SU-DHL-6 (cell line): ENCODE results near the gene DLX5.

ENCODE experiments used
- EZH2phosphoT487 ChIP-seq: fragments of 200-600 bp; sonication (generic), shearing (Covaris generic); conservative IDR thresholded peaks from 2 replicates; pipeline ENCODE4 v1.6.1; 2018; ENCODE audit warnings: mild to moderate bottlenecking, antibody characterized with exemption, low read length, moderate library complexity, mixed read lengths
- TF ChIP-seq, protein P1 (sequence below): fragments of 200-600 bp; sonication (generic); IDR thresholded peaks from one replicate; pipeline ENCODE4 v1.5.1; 2017; ENCODE audit warnings: antibody characterized with exemption, mild to moderate bottlenecking, low read length, moderate library complexity; ENCODE audit not compliant: insufficient read depth, poor library complexity, severe bottlenecking

DNA sequence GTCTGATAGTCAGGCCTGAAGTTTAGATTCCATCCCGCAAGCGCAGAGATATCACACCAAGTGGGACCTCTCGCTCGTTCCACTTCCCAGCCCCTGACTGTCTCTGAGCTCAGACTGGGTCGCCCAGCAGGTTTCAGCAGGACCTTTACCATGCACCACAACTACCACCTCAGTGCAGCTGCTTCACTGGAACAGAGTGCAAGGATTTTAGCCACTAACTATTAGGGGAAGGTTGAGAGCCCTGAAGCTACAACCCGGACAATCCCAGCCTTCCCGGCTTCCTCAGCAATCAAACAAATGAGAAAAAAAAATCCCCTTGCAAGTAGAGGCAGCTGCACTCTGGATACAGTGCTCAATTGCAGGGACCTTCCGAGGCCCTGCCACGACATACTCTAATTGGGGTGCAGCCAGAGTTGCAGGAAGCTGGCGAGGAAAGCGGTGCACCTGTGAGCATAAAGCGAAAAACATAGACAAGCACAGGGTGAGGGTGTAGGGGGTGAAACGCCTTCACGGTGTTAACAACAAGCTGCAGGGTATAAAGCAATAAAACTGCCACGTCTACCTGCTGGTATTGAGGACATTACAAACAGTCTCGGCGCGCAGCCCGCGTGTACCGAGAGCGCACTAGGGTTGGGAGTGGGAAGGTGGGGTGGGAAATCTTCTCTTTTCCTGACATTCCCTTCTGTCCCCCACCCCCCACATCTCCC is 21.9 kb downstream of the DLX5 start:
- TF ChIP-seq, protein P1, sequence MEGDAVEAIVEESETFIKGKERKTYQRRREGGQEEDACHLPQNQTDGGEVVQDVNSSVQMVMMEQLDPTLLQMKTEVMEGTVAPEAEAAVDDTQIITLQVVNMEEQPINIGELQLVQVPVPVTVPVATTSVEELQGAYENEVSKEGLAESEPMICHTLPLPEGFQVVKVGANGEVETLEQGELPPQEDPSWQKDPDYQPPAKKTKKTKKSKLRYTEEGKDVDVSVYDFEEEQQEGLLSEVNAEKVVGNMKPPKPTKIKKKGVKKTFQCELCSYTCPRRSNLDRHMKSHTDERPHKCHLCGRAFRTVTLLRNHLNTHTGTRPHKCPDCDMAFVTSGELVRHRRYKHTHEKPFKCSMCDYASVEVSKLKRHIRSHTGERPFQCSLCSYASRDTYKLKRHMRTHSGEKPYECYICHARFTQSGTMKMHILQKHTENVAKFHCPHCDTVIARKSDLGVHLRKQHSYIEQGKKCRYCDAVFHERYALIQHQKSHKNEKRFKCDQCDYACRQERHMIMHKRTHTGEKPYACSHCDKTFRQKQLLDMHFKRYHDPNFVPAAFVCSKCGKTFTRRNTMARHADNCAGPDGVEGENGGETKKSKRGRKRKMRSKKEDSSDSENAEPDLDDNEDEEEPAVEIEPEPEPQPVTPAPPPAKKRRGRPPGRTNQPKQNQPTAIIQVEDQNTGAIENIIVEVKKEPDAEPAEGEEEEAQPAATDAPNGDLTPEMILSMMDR, result no peak
- no peak for TF ChIP-seq EZH2phosphoT487
